ENCODE measurements around the gene IZUMO2. TPM values are rescaled to one million over a fixed set of nuclear protein-coding genes. Genes with fewer than 3 reads are reported as not detected.

Gene IZUMO2
- polyA plus RNA-seq, 1 of the 3 experiments (the other 2 are of a cell fraction) = not detected

DNA sequence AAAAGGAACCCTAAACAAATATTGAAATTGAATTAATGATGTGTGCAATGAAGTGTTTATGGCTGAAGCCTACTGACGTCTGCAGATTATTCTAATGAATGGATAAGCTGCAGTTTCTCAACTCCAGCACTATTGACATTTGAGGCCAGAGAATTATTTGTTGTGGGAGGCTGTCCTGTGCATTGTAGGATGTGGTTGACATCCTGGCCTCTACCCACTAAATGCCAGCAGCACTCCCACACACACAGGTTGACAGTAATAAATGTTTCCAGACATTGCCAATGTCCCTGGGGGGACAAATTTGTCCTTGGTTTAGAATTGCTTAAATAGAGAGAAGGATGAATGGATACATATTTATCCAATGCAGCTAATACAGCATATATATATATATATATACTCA lies 21.1 kb upstream of the IZUMO2 start:
- no peak overlapping the region for H3K4me2 ChIP-seq
- ChIA-PET POLR2A (no interaction called here), CTCF (no interaction called here)
- H3K9me3 ChIP-seq = no peaks in the 10 kb centered on the region
- H4K20me1 ChIP-seq (ENCODE audit: insufficient read depth) = no peaks in the 10 kb centered on the region
- no peak overlapping the region for H3K9ac ChIP-seq
- no peaks in the 10 kb centered on the region for H3K36me3 ChIP-seq (replicated peaks in 1 of 2; ENCODE audit: control insufficient read depth in 1 of 2, insufficient read depth in 2 of 2, low read length in 1 of 2)
- no peak overlapping the region for H3K27ac ChIP-seq (ENCODE audit: low read depth in 2 of 2, low read length in 1 of 2)
- H3K79me2 ChIP-seq (ENCODE audit: insufficient read depth) = no peaks in the 10 kb centered on the region
- H3K4me3 ChIP-seq (ENCODE audit: low read depth in 2 of 2, low read length in 1 of 2) = no peak overlapping the region
- no peaks in the 10 kb centered on the region for H3K4me1 ChIP-seq (ENCODE audit: control insufficient read depth in 1 of 2, insufficient read depth in 2 of 2, low read depth in 1 of 2, low read length in 1 of 2)
- no peak for DNase-seq
- TF ChIP-seq, protein P1, sequence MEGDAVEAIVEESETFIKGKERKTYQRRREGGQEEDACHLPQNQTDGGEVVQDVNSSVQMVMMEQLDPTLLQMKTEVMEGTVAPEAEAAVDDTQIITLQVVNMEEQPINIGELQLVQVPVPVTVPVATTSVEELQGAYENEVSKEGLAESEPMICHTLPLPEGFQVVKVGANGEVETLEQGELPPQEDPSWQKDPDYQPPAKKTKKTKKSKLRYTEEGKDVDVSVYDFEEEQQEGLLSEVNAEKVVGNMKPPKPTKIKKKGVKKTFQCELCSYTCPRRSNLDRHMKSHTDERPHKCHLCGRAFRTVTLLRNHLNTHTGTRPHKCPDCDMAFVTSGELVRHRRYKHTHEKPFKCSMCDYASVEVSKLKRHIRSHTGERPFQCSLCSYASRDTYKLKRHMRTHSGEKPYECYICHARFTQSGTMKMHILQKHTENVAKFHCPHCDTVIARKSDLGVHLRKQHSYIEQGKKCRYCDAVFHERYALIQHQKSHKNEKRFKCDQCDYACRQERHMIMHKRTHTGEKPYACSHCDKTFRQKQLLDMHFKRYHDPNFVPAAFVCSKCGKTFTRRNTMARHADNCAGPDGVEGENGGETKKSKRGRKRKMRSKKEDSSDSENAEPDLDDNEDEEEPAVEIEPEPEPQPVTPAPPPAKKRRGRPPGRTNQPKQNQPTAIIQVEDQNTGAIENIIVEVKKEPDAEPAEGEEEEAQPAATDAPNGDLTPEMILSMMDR (IDR thresholded peaks at IDR 0.05) = no peak
- TF ChIP-seq RXRA (IDR thresholded peaks at IDR 0.05; ENCODE audit: borderline replicate concordance, low read depth) (no peak), YY1 (IDR thresholded peaks at IDR 0.05; ENCODE audit: low read depth) (no peak), TEAD4 (IDR thresholded peaks at IDR 0.05; ENCODE audit: borderline replicate concordance, insufficient read depth) (no peak), GABPA (IDR thresholded peaks at IDR 0.05; ENCODE audit: low read depth) (no peak), EZH2phosphoT487 (IDR thresholded peaks at IDR 0.05; ENCODE audit: borderline replicate concordance, low read depth) (no peak), TAF1 (IDR thresholded peaks at IDR 0.05; ENCODE audit: borderline replicate concordance, low read depth, low read length) (no peak), CHD2 (IDR thresholded peaks at IDR 0.05; ENCODE audit: low read length, partially characterized antibody) (no peak), POLR2AphosphoS5 (IDR thresholded peaks at IDR 0.05; ENCODE audit: low read depth, low read length) (no peak), MEF2A (IDR thresholded peaks at IDR 0.05; ENCODE audit: borderline replicate concordance, low read depth) (no peak), EP300 (IDR thresholded peaks at IDR 0.05; ENCODE audit: borderline replicate concordance in 1 of 2, low read depth in 1 of 2, low read length in 1 of 2) (no peak), RAD21 (IDR thresholded peaks at IDR 0.05; ENCODE audit: low read length) (no peak)
- TF ChIP-seq, protein P2, sequence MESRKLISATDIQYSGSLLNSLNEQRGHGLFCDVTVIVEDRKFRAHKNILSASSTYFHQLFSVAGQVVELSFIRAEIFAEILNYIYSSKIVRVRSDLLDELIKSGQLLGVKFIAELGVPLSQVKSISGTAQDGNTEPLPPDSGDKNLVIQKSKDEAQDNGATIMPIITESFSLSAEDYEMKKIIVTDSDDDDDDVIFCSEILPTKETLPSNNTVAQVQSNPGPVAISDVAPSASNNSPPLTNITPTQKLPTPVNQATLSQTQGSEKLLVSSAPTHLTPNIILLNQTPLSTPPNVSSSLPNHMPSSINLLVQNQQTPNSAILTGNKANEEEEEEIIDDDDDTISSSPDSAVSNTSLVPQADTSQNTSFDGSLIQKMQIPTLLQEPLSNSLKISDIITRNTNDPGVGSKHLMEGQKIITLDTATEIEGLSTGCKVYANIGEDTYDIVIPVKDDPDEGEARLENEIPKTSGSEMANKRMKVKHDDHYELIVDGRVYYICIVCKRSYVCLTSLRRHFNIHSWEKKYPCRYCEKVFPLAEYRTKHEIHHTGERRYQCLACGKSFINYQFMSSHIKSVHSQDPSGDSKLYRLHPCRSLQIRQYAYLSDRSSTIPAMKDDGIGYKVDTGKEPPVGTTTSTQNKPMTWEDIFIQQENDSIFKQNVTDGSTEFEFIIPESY (IDR thresholded peaks at IDR 0.05; ENCODE audit: borderline replicate concordance, low read depth) = no peak
- TF ChIP-seq, protein P3, sequence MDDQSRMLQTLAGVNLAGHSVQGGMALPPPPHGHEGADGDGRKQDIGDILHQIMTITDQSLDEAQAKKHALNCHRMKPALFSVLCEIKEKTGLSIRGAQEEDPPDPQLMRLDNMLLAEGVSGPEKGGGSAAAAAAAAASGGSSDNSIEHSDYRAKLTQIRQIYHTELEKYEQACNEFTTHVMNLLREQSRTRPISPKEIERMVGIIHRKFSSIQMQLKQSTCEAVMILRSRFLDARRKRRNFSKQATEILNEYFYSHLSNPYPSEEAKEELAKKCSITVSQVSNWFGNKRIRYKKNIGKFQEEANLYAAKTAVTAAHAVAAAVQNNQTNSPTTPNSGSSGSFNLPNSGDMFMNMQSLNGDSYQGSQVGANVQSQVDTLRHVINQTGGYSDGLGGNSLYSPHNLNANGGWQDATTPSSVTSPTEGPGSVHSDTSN (IDR thresholded peaks at IDR 0.05) = no peak
- TF ChIP-seq, protein P4, sequence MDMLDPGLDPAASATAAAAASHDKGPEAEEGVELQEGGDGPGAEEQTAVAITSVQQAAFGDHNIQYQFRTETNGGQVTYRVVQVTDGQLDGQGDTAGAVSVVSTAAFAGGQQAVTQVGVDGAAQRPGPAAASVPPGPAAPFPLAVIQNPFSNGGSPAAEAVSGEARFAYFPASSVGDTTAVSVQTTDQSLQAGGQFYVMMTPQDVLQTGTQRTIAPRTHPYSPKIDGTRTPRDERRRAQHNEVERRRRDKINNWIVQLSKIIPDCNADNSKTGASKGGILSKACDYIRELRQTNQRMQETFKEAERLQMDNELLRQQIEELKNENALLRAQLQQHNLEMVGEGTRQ (IDR thresholded peaks at IDR 0.05; ENCODE audit: borderline replicate concordance, low read depth, low read length) = no peak
- H3K9me2 ChIP-seq = no peaks in the 10 kb centered on the region
- H3K27me3 ChIP-seq (ENCODE audit: insufficient read depth) = peaks cover 19% of the 10 kb centered on the region; the same call in 1 of the 2 replicates
- WGBS (ENCODE audit: low lambda C conversion rate) = 0% methylated on average over 1 of the region's 1 CpG
- H2AFZ ChIP-seq (ENCODE audit: low read depth) = no peak overlapping the region
- H3F3A ChIP-seq (replicated peaks; ENCODE audit: insufficient read depth) = no peaks in the 10 kb centered on the region

Measured in SK-N-SH (cell line).